GM21381 (cell line): Measurements from ENCODE around the gene TMEM19.
A peak's percentile ranks its signal among the peaks of the same experiment; 100 is the strongest.

Experiments used
- ATAC-seq: cut with Tn5 transposase; IDR thresholded peaks from one replicate; pipeline ENCODE4 v1.9.1; 2021; ENCODE audit warnings: mild to moderate bottlenecking, moderate library complexity; ENCODE audit not compliant: unreplicated experiment

TMEM19 gene

GRCh38 chr12:71708658-71709057 is 22.8 kb downstream of the TMEM19 start:
- ATAC-seq: no peak

- ATAC-seq: no peak
Observed at GRCh38 chr12:71710276-71711125, 24.6 kb downstream of the TMEM19 start.

GRCh38 chr12:71718611-71719010 is 32.7 kb downstream of the TMEM19 start:
- no peak for ATAC-seq

GRCh38 chr12:71719647-71720370 is 33.9 kb downstream of the TMEM19 start:
- no peak for ATAC-seq

- no peak for ATAC-seq
Observed at GRCh38 chr12:71721783-71722505, 36.1 kb downstream of the TMEM19 start.

GRCh38 chr12:71725011-71725410 is 39.1 kb downstream of the TMEM19 start:
- ATAC-seq: no peak

DNA sequence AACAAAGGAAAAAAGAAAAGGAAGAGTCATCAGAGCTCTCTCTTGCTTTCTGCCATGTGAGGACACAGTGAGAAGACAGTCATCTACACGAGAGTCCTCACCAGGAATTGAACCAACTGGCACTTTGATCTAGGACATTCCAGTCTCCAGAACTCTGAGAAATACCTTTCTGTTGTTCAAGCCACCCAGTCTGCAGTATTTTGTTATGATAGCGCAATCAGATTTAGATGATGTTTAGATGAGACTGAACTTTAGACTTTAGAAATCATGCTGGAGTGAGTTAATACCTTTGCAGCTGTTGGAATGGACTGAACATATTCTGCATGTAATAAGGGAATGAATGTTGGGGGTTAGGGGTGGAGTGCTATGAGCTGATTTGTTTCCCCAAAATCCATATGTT is 40.7 kb downstream of the TMEM19 start:
- ATAC-seq: no peak

DNA sequence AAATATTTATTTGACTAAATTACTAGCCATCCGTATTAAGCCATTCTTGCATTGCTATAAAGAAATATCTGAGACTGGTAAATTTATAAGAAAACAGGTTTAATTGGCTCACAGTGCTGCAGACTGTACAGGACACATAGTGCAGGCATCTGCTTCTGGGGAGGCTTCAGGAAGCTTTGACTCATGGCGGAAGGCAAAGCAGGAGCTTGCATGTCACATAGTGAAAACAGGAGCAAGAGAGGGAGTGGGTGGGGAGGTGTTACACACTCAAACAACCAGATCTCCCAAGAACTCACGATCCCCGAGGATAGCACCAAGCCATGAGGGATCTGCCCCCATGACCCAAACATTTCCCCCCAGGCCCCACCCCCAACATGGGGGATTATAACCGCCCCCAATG is 42.1 kb downstream of the TMEM19 start:
- ATAC-seq: no peak

- ATAC-seq: no peak
Observed at GRCh38 chr12:71730936-71731335, 45.1 kb downstream of the TMEM19 start.

GRCh38 chr12:71731439-71732356 is 45.8 kb downstream of the TMEM19 start:
- ATAC-seq: no peak

DNA sequence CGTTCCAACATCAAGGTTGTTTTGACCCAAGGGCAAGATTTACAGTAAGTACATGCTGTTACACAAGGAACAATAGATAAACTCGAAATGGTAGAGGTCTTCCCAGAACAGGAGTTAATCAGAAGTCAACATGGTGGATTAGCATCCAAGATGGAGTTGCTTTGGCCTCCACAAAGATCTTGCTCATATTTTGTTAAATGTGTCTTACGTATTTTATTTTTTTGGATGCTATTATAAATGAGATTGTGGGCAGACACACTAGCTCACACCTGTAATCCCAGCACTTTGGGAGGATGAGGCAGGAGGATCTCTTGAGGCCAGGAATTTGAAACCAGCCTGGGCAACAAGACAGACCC is 46.5 kb downstream of the TMEM19 start:
- ATAC-seq: no peak

GRCh38 chr12:71737197-71737596 is 51.3 kb downstream of the TMEM19 start:
- ATAC-seq: no peak

- ATAC-seq: no peak
Observed at GRCh38 chr12:71742998-71743397, 57.1 kb downstream of the TMEM19 start.

- no peak for ATAC-seq
Observed at GRCh38 chr12:71744522-71745300, 58.8 kb downstream of the TMEM19 start.

DNA sequence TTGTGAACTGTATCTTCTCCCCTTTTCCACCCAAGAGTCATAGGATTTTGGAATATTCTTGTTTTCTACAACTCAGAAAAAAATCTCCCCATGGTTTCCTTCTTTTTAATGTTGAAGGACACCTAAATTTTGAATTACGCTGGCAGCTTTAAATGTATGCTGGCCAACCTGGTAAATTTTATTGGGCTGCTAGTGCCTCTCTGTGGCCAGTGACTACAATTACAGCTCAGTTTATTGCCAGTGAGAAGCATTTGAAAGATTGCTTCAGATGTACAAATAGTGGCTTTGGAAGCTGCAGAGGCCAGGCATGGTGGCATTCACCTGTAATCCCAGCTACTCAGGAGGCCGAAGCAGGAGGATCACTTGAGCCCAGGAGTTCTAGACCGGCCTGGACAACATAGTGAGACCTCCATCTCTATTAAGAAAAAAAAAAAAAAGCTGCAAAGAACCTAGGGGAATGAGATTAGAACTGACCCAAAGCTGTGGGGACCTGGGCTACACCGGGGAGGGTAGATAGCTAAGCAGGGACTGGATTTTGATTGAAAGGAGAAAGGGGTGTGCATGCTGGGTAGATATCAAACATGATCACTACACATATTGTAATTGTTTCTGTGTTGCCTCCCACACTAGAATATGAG is 61.2 kb downstream of the TMEM19 start:
- peak; percentile 75 for ATAC-seq

GRCh38 chr12:71748081-71748850 is 62.4 kb downstream of the TMEM19 start:
- no peak for ATAC-seq

DNA sequence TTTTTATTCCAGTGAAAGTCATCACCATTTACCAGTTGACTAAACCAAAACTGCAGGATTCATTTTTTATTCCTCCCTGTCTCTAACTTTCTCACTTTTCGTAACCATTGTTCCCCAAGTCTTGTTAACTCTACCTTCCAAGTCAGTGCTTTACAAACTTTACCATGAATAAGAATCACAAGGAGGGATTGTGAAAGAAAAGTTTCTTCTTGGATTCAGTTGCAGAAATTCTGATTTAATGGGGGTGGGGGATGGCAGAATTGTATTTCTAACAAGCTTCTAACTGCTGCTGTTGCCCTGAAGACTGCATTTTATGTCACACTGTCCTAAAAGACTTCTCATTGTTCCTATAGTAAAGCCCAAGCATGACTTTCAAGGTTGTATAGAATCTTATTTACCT is 63.8 kb downstream of the TMEM19 start:
- ATAC-seq: no peak

DNA sequence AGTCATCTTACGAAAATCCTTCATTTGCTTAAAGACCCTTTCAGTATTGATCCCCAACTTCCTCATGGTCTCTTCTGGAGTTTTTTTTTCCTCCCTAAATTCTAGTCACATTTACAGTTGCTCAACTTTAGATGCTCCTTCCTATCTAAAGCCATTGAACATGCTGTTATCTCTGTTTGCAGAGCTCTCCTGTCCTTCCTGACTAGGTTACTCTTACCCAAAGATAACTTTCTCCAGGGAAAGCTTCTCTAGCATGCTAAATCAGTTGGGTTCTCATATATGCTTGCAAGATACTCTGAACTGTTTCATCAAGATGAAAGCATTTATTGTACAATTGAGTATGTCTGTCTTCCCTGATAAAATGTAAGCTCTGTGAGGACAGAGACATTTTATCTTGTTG is 67.0 kb downstream of the TMEM19 start:
- ATAC-seq: no peak
